Spleen (tissue), 7 donors: Measurements from ENCODE around the gene TCF19.

ENCODE experiments used
- CTCF ChIP-seq, 11 experiments: fragments of 200-600 bp in 7 of 11; fragments of 450-650 bp in 4 of 11; sonication (generic) in 4 of 11; IDR thresholded peaks in 8 of 11; conservative IDR thresholded peaks in 3 of 11; 1 replicate in 7 of 11; 2 replicates in 4 of 11; pipeline versions ENCODE4 v1.4.0 to v1.8.0; 2016 to 2021; ENCODE audit warnings: antibody characterized with exemption in 11 of 11, inconsistent platforms in 4 of 11, mild to moderate bottlenecking in 1 of 11
- POLR2A ChIP-seq, 3 donors: fragments of 450-650 bp; IDR thresholded peaks; one replicate each; pipeline ENCODE4 v1.5.1; 2017; ENCODE audit warnings: antibody characterized with exemption in 3 of 3, mild to moderate bottlenecking in 1 of 3
- POLR2AphosphoS5 ChIP-seq, 3 donors: sonication (generic); formaldehyde crosslinking; IDR thresholded peaks; one replicate each; pipeline ENCODE4 v1.5.1; 2017; ENCODE audit warnings: antibody characterized with exemption in 3 of 3
- donor health status: DM: no; HTN: no; CAD: no; lungs with moderate emphysema.
- donor health status: DM: no; HTN: no; CAD: no.
- donor health status: DM: no; HTN: no; CAD: no.

GRCh38 chr6:31128093-31128676, 30.2 kb upstream of the TCF19 start:
- TF ChIP-seq POLR2A (IDR thresholded peaks at IDR 0.05), result no peak
- peak; percentile 29 to 89 (median 81) for TF ChIP-seq CTCF (IDR thresholded peaks at IDR 0.05 in 8 of 11, conservative IDR thresholded peaks at IDR 0.05 in 3 of 11)
- TF ChIP-seq POLR2AphosphoS5 (IDR thresholded peaks at IDR 0.05), result no peak
